ACHN (cell line): ENCODE results near the gene TRIM38.
"Not testable (repeated sequence)": the region's sequence is repeated elsewhere in the genome, so short reads cannot be mapped to it uniquely, and the experiment has no call there.

Experiments
- DNase-seq: peaks from one replicate; pipeline ENCODE4 v3.0.0-alpha.2; 2015
- in situ Hi-C: cut with HindIII; loops from 2 replicates; pipeline ENCODE4 v1.10.0; 2017; ENCODE audit warnings: low sequenced_read_pairs, low pct_ligation_motif_present, low pct_unique_long_range_greater_than_20kb

The TRIM38 gene

DNA sequence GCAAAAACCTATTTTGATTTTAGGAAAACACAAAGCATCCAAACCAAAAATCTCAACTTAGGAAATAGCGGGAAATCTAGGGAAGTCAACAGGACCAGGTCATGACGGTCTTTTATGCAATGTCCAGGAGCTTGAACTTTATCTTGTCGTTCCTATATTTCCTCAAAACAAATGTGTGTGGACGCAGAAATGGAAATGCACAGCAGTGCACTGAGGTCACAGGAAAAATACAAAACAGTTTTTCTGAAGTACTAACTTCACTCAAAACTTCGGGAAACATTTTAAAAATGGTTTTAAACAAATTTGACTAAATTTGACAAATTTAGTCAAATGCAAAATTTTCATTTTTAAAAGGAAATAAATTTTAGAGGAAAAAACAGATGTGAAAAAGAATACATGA is 26.6 kb upstream of the TRIM38 start:
- in situ Hi-C loops, result no loop called here

DNA sequence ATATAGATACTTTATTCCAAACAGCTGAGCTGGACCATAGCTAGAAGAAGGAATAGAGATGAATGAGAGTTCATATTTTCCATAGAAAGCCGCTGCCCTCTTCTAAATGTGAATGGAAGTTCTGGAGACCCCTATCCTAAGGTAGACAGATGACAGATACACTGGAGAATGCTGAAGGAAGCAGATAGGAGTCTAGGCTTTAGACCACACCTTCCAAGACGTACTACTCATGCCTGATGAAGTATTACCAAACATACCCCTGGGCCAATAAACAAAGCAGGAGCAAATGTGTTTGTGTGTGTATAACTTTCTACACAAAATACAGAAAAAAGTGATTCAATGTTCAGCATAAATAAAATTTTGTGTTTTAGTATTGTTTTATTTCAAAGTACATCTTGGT is 23.0 kb upstream of the TRIM38 start:
- no peak for DNase-seq
- in situ Hi-C loops, result no loop called here

More for the DNA sequence above, 26.6 kb upstream of the TRIM38 start:
- no peak for DNase-seq

DNA sequence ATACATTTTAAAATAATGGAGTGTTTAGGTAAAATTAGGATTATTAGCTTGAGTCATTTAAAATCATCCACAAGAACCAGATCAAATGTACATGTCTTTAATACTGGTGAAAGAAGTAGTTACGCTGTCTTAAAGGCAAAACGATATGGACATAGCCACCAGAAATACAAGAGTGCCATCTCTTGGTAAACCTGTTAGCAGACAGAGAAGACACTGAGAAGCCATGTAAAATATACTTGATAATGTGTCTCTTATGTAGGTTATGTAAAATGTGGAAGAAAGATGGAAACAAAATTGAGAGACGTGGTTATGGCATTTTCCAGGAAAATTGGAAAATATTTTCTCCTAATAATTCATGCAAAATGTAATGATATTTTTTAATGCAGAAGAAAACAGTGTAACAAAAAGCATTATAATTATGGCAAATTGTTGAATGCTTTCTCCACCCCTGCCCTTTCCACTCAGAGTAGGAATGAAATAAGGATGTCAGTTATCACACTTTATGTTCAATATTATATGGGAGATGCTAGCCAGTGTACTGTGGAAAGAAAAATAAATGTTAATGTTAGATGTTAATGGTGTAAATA is 19.9 kb upstream of the TRIM38 start:
- DNase-seq, result peak; percentile 60
- in situ Hi-C loops, result no loop called here

DNA sequence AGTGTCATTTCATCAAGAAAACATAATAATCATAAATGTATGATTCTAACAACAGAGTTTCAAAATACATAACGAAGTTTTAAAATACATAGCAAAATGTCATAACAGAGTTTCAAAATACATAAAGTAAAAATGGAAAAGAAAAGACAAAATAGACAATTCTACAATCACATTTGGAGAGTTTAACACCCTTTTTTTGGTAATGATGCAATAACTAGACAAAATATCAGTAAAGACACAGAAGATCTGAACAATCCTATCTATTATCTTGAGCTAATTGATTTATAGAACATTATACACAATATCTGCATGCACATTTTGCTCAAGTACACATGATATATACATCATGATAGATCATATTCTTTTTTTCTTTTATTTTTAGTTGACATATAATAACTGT is 18.7 kb upstream of the TRIM38 start:
- in situ Hi-C loops, result no loop called here
- DNase-seq, result no peak

DNA sequence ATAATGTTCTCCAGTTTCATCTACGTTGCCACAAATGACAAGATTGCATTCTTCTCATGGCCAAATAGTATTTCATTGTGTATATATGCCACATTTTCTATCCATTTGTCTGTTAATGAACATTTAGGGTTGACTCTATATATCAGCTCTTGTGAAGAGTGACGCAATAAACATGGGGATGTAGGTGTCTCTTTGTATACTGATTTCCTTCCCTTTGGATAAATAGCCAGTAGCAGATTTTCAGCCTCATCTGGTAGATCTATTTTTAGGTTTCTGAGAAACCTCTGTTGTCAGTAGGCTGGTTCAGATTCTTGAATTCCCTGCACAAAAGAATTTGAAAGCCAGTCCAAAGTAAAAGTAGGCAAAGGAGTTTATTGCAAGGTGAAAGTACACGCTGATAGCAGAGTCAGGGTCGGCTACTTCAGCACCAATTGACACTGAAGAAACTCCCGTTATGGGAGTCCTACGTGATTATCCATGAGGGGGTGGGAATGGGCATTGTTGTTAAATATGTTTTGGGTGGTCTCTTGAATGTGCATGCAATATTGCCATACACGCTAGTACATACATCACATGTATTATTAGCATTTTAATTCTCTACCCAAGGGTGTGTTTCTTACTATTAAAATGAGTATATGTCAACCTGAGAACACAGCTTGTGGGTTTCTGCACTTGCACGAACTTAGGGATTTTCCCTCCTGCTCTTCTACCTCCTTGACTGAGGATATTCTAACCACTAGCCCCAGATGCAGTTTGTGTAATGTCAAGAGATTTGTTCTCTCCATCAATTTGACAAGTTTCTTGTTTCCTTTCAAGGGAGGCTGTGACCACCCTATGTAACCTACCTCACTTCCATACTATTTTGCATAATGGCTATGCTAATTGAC is 17.7 kb upstream of the TRIM38 start:
- in situ Hi-C loops, result no loop called here
- DNase-seq, result no peak

DNA sequence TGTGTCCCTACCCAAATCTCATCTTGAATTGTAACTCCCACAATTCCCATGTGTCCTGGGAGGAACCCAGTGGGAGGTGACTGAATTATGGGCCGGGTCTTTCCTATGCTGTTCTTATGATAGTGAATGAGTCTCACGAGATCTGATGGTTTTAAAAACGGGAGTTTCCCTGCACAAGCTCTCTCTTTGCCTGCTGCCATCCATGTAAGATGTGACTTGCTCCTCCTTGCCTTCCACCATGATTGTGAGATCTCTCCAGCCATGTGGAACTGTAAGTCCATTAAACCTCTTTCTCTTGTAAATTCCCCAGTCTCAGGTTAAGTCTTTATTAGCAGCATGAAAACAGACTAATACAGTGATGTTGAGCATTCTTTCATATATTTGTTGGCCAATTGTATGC is 16.9 kb upstream of the TRIM38 start:
- in situ Hi-C loops, DNase-seq: not testable (repeated sequence)

DNA sequence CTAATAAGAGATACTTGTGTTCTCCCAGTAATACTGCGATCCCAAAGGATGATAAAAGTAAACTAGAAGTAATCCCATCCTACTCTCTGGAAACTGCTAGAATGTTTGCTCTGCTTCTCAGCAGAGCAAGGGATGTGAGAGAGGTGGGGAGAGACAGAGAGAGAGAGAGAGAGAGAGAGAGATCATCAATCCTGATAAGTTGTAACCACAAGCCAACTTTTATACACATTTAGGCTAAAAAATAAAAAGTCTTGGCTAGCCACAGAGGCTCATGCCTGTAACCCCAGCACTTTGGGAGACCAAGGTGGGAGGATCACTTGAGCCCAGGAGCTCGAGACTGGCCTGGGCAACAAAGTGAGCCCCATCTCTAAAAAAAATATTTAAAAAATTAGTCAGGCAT is 16.0 kb upstream of the TRIM38 start:
- in situ Hi-C loops, result no loop called here
- no peak for DNase-seq

DNA sequence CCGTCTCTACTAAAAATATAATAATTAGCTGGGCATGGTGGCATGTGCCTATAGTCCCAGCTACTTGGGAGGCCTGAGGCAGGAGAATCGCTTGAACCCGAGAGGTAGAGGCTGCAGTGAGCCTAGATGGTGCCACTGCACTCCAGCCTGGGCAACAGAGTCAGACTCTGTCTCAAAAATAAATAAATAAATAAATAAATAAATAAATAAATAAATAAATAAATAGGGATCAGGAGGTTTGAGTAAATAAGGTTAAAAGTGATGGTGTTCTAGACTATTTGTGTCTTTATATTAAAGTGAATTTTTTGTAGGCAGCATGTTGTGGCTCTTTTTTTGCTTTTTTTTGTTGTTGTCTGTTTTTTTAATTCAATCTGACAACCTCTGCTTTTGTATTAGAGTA is 15.1 kb upstream of the TRIM38 start:
- in situ Hi-C loops, DNase-seq: not testable (repeated sequence)

DNA sequence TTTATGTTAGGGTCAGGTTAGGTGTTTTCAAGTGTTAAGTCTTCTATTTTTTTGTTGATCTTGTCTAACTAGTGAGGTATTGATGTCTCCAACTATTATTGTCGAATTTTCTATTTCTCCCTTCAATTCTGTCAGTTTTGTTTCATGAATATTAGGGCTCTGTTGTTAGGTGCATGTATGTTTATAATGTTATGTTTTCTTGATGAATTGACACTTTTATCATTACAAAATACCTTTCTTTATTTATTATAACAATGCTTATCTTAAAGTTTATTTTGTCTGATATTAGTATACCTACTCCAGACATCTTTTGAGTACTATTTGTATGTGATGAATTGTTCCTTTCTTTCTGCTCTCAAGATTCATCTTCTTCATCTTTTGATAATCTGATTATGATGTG is 12.9 kb upstream of the TRIM38 start:
- DNase-seq, result no peak
- in situ Hi-C loops, result no loop called here

DNA sequence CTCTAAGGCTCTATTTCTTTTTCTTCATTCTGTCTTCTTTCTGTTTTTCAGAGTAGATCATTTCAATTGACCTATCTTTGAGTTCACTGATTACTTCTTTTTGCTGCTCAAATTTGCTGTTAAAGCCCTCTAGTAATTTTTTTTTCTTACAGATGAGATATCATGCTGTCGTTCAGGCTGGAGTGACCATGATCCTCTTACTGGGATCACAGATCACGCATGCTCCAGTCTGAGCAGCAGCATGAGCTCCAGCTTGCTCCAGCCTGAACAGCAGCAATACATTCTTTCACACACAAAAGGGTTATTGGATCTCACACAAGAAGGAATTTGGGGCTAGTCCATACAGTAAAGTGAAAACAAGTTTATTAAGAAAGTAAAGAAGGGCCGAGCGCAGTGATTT is 12.3 kb upstream of the TRIM38 start:
- no peak for DNase-seq
- in situ Hi-C loops, result no loop called here

DNA sequence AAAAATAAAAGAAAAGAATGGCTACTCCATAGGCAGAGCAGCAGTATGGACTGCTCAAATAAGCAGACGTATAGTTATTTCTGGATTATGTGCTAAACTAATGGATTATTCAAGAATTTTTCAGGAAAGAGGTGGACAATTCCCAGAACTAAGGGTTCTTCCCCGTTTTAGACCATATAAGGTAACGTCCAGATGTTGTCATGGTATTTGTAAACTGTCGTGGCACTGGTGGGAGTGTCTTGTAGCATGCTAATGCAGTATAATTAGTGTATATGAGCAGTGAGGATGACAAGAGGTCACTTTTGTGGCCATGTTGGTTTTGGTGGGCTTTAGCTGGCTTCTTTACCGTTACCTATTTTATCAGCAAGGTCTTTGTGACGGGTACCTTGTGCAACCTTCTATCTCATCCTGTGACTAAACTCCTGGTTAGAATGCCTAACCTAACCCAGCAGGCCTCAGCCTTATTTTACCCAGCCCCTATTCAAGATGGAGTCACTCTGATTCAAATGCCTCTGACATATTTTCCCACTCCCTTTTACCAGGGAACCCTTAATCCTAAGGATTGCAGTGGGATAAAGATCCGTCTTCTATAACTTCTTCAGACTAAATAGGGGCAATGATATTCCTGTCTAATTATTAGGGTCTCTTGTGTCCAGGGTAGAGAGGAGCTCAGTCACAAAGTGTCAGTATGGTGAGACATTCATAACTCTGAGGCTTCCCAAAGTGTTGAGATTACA is 11.1 kb upstream of the TRIM38 start:
- no peak for DNase-seq
- in situ Hi-C loops, result no loop called here

DNA sequence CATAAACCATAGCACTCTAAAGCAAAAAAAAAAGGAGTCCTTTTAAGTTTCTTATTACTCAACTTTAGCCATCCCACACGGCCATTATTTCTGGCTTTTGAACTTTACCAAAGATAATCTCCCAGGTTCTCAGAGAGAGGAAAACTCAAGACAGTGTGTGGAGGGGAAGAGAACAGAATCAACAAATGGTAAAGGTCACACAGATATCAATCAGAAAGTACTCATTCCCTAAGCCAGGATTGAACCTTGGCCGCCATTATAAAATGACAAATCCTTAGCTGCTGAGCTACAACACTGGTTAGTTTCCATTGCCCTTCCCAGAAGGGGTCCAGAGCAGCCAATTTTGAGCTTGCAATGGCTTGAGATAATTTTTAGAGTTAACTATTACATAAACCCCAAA is 10.1 kb upstream of the TRIM38 start:
- in situ Hi-C loops, result no loop called here
- no peak for DNase-seq

DNA sequence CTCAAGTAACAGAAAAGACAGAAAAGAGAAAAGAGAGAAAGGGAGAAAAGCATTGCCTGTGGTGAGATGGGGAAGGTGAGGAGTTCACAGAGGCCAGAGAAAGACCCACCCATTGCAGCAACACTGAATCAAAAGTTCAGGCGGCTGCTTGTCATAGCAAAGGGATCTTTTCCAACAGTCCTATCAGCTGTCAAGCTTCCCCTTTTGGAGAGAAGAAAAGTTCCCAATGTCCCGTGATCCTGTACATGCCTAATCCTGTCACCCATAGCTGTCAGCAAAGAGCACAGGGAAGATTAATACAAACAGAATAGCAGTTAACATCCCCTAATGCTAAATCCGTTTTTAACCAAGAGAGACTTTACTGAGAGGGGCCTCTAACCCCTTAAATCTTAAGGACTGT is 8.9 kb upstream of the TRIM38 start:
- in situ Hi-C loops, result no loop called here

DNA sequence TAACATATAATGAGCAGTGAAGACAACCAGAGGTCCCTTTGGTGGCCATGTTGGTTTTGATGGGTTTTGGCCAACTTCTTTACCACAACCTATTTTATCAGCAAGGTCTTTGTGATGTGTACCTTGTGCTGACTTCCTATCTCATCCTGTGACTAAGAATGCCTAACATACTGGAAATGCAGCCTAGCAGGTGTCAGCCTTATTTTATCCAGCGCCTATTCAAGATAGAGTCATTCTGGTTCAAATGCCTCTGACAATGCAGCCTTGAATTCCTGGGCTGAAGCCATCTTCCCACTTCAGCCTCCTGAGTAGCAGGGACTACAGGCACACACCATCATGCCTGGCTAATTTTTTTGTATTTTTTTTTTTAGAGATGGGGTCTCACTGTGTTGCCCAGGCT is 7.8 kb upstream of the TRIM38 start:
- DNase-seq, result no peak
- in situ Hi-C loops, result no loop called here

More for the DNA sequence above, 8.9 kb upstream of the TRIM38 start:
- no peak for DNase-seq

DNA sequence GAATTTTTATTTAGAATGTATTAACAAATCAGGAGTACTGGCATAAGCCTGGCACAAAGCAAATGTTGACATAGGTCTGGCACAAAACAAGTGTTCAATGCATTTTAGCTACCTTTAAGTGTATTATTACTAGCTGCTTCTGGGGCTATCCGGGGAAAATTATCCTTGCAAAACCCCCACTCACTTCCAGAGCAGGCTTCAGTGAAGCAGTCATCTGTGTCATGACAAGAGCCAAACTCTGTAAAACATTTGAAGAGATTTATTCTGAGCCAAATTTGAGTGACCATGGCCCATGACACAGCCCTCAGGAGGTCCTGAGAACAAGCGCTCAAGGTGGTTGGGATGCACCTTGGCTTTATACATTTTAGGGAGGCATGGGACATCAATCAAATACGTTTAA is 6.4 kb upstream of the TRIM38 start:
- peak; percentile 44 for DNase-seq
- in situ Hi-C loops, result no loop called here

DNA sequence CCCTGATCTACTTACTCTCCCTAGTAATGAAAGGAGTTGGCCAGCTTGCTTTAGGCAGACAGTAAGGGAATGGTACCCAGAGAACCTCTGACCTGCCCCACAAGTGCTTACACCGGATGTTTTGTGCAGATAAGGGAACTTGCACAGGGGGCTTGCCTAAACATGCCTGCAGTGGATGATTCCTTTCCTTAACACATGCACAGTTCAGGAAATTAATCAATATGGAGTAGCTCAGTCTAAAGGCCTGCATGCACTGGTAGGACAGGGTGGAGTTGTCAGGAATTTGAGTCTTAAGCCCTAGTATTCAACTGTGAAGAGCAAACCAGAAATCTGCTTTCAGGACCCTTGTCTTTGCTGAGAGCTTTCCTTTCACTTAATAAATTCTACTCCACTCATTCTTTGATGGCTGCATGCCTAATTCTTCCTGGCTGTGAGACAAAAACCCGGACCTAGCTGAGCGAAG is 3.9 kb upstream of the TRIM38 start:
- in situ Hi-C loops, result no loop called here
- DNase-seq, result no peak

DNA sequence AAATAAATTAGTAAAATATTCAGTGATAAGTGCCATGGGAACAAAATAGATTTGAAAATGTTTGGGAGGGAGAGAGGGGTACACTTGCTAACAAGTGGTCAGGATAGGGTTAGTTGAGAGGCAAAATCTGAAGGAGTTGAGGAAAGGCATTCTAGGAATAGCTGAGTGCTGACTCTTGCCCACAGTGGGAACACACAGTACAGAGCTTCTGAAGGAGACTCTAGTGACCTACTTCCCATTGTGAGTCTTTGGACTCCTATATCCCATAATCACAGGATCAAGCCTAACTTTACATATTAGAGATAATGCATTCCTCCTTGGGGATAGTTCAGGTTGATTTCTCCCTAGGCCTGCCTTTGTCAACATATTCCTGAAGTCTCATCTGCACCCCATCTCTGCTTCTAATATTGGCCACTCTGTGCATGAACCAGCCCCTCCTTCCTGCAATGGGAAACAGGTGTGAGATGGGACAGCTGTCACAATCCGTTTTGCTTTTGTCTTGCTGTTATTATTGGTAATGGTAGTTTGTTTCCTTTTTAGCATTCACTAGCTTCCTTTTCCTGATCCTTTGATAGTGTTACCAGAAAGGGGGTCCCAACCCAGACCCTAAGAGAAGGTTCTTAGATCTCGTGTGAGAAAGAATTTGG is 2.6 kb upstream of the TRIM38 start:
- DNase-seq, result no peak
- in situ Hi-C loops, result no loop called here

DNA sequence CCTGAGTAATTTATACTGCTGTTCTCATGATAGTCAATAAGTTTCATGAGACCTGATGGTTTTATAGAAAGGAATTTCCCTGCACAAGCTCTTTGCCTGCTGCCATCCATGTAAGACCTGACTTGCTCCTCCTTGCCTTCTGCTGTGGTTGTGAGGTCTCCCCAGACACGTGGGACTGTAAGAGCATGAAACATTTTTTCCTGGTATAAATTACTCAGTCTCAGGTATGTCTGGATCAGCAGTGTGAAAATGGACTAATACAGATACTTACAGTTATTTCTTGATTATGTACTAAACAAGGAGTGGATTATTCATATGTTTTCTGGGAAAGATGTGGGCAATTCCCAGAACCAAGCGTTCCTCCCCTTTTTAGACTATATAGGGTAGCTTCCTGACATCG is 1.9 kb upstream of the TRIM38 start:
- DNase-seq, result no peak
- in situ Hi-C loops, result no loop called here

DNA sequence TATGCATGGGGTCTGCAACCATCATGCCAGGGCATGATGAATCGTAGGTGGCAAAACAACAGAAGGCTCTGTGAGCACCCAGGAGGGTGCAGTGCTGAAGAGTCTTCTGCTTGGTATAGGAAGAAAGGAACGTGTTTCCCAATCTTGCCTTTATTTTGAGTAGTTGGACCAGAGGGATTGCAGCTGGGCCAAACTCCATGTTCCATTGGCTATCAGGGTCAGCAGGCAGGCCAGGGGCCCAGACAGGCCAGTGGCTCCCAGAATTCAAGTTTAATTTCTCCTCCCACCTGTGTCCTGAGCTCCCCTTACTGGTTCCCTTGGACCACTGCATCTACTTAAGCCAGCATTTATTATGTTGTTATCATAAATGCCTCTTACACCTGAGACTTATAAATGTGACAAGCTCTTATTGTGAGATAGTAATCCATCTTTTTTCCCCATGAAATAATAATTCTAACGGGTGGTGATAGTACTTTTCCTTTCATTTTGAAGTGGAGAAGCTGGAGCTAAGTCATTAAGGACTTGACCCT is 918 bp upstream of the TRIM38 start:
- DNase-seq, result peak; percentile 37
- in situ Hi-C loops, result no loop called here
